ENCODE data around the gene PRG3. TPM values are rescaled to one million over a fixed set of nuclear protein-coding genes. Genes with fewer than 3 reads are reported as not detected.
A peak's percentile ranks its signal among the peaks of the same experiment; 100 is the strongest.

PRG3 gene, protein sequence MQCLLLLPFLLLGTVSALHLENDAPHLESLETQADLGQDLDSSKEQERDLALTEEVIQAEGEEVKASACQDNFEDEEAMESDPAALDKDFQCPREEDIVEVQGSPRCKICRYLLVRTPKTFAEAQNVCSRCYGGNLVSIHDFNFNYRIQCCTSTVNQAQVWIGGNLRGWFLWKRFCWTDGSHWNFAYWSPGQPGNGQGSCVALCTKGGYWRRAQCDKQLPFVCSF
- not detected for total RNA-seq
- polyA plus RNA-seq: not detected
- long read RNA-seq, donor 1: 0 reads
- long read RNA-seq, donor 2: 0 reads
- long read RNA-seq, donor 3: 0 reads
- long read RNA-seq, donor 4: 0 reads
- long read RNA-seq, donor 5: 0 reads
- long read RNA-seq, donor 6: 0 reads
- long read RNA-seq, donor 7: 0 reads
- long read RNA-seq, donor 8: 0 reads
- long read RNA-seq, donor 9: 0 reads
- long read RNA-seq, donor 10: 0 reads

- Histone ChIP-seq H3K4me1 (replicated peaks in 1 of 2) (no peaks in the 10 kb centered on the region), H3K27ac (no peak within 1 kb of the TSS), H3K36me3 (replicated peaks in 1 of 2) (no peaks in the 10 kb centered on the region), H3K4me3 (no peak within 1 kb of the TSS), H3K9me3 (replicated peaks in 1 of 3) (no peaks in the 10 kb centered on the region), H3K27me3 (no peaks in the 10 kb centered on the region)
- intact Hi-C loops (cut with DNase I): no loop called here
- WGBS, 4 donors: 72 to 82% (median 74%) methylated on average over 2 of the region's 2 CpGs; no CpG with 5 or more reads in 1 of the 4 donors
- no peak for DNase-seq
- TF ChIP-seq CTCF (IDR thresholded peaks at IDR 0.05): no peak
- TF ChIP-seq POLR2A (IDR thresholded peaks at IDR 0.05): no peak
Measured at GRCh38 chr11:57380975-57381374, at the start of gene PRG3. Gene PRG3, minus strand, starts transcription at chr11:57381150. Its CDS starts 442 bp downstream, at chr11:57380708.

GRCh38 chr11:57429946-57430345 lies 49.0 kb upstream of the PRG3 start:
- H3K27ac ChIP-seq: no peak overlapping the region
- intact Hi-C loops (cut with DNase I): no loop called here
- WGBS, 4 donors: 73 to 86% (median 79%) methylated on average over 4 of the region's 4 CpGs
- no peak for DNase-seq
- H3K4me3 ChIP-seq: no peak overlapping the region
- peaks cover 27 to 44% of the 10 kb centered on the region in 2 donors for H3K4me1 ChIP-seq (replicated peaks in 1 of 2)
- no peaks in the 10 kb centered on the region for H3K9me3 ChIP-seq (replicated peaks in 1 of 3)
- H3K27me3 ChIP-seq: no peaks in the 10 kb centered on the region
- no peaks in the 10 kb centered on the region for H3K36me3 ChIP-seq (replicated peaks in 1 of 2)
- TF ChIP-seq CTCF (IDR thresholded peaks at IDR 0.05): no peak
- no peak for TF ChIP-seq POLR2A (IDR thresholded peaks at IDR 0.05)

GRCh38 chr11:57428643-57429042 lies 47.7 kb upstream of the PRG3 start:
- TF ChIP-seq CTCF (IDR thresholded peaks at IDR 0.05): no peak
- no peak for TF ChIP-seq POLR2A (IDR thresholded peaks at IDR 0.05)
- peaks cover 36 to 46% of the 10 kb centered on the region in 2 donors for H3K4me1 ChIP-seq (replicated peaks in 1 of 2)
- H3K27ac ChIP-seq: peak overlapping the region in 1 of 5 donors; percentile 96
- no peaks in the 10 kb centered on the region for H3K36me3 ChIP-seq (replicated peaks in 1 of 2)
- intact Hi-C loops (cut with DNase I): no loop called here
- no peaks in the 10 kb centered on the region for H3K27me3 ChIP-seq
- no peak for DNase-seq
- H3K4me3 ChIP-seq: no peak overlapping the region
- H3K9me3 ChIP-seq (replicated peaks in 1 of 3): no peaks in the 10 kb centered on the region
- WGBS, 4 donors: 81 to 94% (median 88%) methylated on average over 5 of the region's 5 CpGs

- Histone ChIP-seq H3K36me3 (replicated peaks in 1 of 2) (peaks cover 0 to 7% of the 10 kb centered on the region in 2 donors), H3K4me3 (peak overlapping the region in 1 of 4 donors; percentile 46), H3K27ac (peak overlapping the region; percentile 77 to 96 (median 88)), H3K27me3 (no peaks in the 10 kb centered on the region), H3K4me1 (replicated peaks in 1 of 2) (peaks cover 36 to 46% of the 10 kb centered on the region in 2 donors), H3K9me3 (replicated peaks in 1 of 3) (no peaks in the 10 kb centered on the region)
- intact Hi-C loops (cut with DNase I): no loop called here
- 50 to 76% (median 64%) methylated on average over 8 of the region's 8 CpGs for WGBS, 4 donors
- TF ChIP-seq POLR2A (IDR thresholded peaks at IDR 0.05): no peak
- no peak for TF ChIP-seq CTCF (IDR thresholded peaks at IDR 0.05)
- DNase-seq: peak in 6 of 7 donors; percentile 27 to 67 (median 52)
Measured at GRCh38 chr11:57427727-57428082, 46.8 kb upstream of the PRG3 start.
